ENCODE measurements around the gene ESPL1.
A peak's percentile ranks its signal among the peaks of the same experiment; 100 is the strongest.

The ESPL1 gene

DNA sequence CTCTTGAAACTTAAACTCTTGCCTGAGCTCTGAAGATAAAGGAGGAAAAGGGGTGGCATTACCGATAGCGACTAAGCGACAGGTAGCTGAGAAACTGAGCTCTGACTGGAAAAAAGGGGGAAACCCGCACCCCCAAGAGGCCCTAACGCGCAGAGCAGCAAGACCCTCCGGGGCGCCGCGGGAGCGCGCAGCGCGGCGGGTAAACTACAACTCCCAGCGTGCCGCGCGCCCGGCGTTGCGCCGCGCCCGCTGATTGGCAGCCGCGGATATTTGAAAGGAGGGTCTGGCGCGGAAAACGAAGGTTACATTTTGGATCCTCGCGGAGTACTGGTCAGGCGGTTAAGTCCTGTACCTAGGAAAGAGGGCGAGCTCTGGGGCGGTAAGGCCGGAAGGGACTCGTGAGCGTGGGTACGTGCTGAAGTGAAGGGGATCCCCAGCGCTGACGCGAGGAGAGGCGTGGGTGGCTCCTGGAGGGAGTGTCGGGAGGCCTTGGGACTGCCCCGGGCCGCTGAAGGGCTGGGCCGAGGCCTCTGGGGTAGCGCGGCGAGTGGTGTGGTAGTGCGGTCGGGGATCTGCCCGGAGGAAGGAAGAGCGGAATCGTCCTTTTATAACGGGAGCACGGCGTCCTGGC, at the start of gene ESPL1:
Gene ESPL1, plus strand, starts transcription at position 301 of the 631 bp plus-strand sequence. CDS start 468 bp downstream, outside the sequence.
- Mint-ChIP-seq H3K27ac (peak within 1 kb of the TSS; percentile 95), H3K36me3 (ENCODE audit: low read depth) (peaks cover 37% of the 10 kb centered on the region), H3K4me3 (peak within 1 kb of the TSS; percentile 98), H3K4me1 (ENCODE audit: low read depth) (peaks cover 39% of the 10 kb centered on the region), H3K9me3 (no peaks in the 10 kb centered on the region), H3K27me3 (ENCODE audit: low read depth) (no peaks in the 10 kb centered on the region)
- DNase-seq (ENCODE audit: low spot score) = peak; percentile 93

DNA sequence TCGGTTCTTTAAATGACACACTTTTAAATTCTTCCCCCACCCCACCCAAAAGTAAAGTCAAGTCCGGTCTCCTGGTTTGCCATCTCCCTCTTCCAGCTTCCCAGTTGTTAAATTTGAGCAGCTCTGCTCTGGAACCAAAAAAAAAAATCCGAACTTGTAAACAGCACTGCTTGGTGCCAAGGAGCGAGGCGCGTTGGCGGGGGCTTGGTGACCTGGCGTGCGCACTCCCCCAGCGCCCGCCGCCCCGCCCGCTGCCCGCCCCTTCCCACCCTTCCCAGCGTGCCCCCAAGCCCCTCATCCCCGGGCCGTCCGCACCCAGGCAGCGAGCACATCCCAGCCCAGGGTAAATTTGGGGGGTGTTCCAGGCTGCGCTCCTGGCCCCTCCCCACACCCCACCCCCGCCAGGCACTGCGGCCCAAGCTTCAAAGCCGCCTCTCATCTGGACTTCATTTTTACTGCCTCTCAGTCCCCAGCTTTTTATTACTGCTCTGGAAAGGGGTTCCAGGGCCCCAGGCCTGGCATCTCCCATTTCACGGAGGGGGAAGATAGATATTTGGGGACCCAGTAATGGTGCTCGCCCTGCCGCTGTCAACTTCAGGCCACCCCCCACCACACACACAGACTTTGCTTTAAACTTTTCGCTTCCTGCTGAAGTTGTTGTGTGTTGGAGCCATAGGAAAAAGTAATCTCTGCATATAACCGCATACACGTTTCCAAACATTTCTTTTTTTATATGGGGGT, 49.4 kb upstream of the ESPL1 start:
- no peaks in the 10 kb centered on the region for H3K9me3 Mint-ChIP-seq
- peaks cover 34% of the 10 kb centered on the region for H3K36me3 Mint-ChIP-seq (ENCODE audit: low read depth)
- DNase-seq (ENCODE audit: low spot score) = no peak
- peak overlapping the region; percentile 97 for H3K4me3 Mint-ChIP-seq
- H3K27ac Mint-ChIP-seq = peak overlapping the region; percentile 90
- H3K27me3 Mint-ChIP-seq (ENCODE audit: low read depth) = no peaks in the 10 kb centered on the region
- H3K4me1 Mint-ChIP-seq (ENCODE audit: low read depth) = peaks cover 64% of the 10 kb centered on the region

DNA sequence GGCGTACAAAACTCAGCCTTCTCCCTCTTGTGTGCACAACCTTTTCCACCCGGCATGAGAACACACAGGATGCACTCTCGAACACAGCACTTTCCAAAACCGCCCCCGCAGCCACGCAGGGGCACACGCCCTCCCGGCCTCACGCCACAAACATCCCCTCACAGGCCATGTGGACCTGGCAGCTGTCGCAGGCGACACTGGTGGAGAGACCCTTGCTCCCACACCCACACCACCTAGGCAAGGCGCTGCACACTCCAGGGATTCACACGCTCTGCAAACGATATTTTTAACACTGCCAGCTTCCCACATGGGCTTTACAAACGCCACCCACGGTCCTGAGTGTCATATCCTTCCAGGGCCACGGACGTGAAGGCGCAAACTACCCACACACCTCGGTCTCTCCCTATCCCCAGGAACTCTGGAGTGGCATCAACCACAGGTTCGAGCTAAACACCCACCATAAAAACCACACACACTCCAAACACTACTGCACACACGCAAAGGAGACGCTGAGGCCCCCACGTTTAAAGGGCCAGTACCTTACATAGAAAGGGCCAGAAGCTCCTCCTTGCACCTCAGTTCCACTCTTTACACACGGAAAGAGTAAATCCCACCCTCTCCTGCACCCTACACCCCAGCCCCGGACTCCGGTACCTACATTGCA, 48.7 kb upstream of the ESPL1 start:
- peak; percentile 83 for DNase-seq (ENCODE audit: low spot score)
- peaks cover 66% of the 10 kb centered on the region for H3K4me1 Mint-ChIP-seq (ENCODE audit: low read depth)
- no peaks in the 10 kb centered on the region for H3K27me3 Mint-ChIP-seq (ENCODE audit: low read depth)
- no peaks in the 10 kb centered on the region for H3K9me3 Mint-ChIP-seq
- H3K4me3 Mint-ChIP-seq = peak overlapping the region; percentile 97
- H3K27ac Mint-ChIP-seq = peak overlapping the region; percentile 90
- H3K36me3 Mint-ChIP-seq (ENCODE audit: low read depth) = peaks cover 27% of the 10 kb centered on the region

DNA sequence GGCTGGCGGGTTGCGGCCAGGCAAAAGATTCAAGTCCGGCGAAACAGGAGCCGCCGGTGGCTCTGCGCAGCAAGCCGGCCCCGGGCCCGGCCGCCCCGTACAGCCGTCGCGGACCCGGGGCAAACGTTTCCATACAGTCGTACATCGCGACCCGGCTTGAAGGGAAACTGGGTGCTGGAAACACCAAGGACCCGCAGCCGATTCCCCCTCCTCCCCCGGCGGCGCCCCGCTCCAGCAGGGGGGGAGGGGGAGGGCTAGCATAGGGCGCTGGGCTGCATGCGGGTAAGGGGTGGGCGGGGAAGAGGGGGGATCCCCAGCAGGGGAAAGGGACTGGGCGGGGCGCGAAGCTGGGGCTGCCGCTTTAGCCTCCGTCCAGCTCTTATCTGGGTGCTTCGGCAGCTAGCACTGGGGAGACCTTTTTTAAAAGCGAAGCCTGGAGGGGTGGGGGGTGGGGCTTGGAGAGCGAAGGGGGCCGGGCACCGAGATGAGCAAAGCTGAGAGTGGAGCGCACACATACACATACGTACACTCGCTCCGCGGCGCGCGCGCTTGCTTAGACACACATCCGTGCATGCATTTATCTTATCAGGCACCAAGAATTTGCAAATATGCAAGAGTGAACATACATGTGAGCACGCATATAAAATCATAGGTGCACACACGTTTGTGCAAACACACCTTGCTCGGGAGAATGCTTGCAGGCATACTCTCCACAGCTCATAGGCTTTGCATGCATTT, 48.0 kb upstream of the ESPL1 start:
- peak overlapping the region; percentile 95 for H3K27ac Mint-ChIP-seq
- H3K4me3 Mint-ChIP-seq = peak overlapping the region; percentile 97
- peak; percentile 83 for DNase-seq (ENCODE audit: low spot score)
- no peaks in the 10 kb centered on the region for H3K27me3 Mint-ChIP-seq (ENCODE audit: low read depth)
- peaks cover 67% of the 10 kb centered on the region for H3K4me1 Mint-ChIP-seq (ENCODE audit: low read depth)
- no peaks in the 10 kb centered on the region for H3K9me3 Mint-ChIP-seq
- H3K36me3 Mint-ChIP-seq (ENCODE audit: low read depth) = peaks cover 25% of the 10 kb centered on the region

DNA sequence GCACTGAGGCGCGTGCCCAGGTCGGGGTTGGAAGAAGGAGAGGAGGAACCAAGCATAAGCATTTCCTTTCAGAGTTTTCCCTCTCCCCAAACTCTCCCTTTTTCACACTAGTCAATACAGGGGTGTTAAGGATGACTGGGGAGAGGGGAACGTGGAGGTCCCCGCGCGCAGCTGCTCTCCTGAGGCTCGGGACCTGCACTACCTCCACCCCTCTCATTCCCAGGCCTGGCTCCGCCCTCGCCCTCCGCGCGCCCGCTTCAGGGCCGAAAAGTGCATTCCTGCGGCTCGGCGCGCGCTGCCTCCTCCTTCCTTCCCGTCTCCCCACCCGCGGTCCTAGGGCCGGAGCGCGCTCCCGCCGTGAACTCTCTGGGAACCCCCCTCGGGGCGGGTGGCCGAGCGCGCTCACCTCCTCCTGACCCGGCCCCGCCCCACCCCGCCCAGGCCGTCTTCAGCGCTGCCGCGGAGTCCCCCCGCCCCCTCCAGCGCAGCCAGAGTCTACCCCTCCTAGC, 47.4 kb upstream of the ESPL1 start:
- Mint-ChIP-seq H3K27ac (peak overlapping the region; percentile 95), H3K9me3 (no peaks in the 10 kb centered on the region), H3K36me3 (ENCODE audit: low read depth) (peaks cover 26% of the 10 kb centered on the region), H3K4me1 (ENCODE audit: low read depth) (peaks cover 66% of the 10 kb centered on the region), H3K4me3 (peak overlapping the region; percentile 97), H3K27me3 (ENCODE audit: low read depth) (no peaks in the 10 kb centered on the region)
- DNase-seq (ENCODE audit: low spot score) = peak; percentile 90

DNA sequence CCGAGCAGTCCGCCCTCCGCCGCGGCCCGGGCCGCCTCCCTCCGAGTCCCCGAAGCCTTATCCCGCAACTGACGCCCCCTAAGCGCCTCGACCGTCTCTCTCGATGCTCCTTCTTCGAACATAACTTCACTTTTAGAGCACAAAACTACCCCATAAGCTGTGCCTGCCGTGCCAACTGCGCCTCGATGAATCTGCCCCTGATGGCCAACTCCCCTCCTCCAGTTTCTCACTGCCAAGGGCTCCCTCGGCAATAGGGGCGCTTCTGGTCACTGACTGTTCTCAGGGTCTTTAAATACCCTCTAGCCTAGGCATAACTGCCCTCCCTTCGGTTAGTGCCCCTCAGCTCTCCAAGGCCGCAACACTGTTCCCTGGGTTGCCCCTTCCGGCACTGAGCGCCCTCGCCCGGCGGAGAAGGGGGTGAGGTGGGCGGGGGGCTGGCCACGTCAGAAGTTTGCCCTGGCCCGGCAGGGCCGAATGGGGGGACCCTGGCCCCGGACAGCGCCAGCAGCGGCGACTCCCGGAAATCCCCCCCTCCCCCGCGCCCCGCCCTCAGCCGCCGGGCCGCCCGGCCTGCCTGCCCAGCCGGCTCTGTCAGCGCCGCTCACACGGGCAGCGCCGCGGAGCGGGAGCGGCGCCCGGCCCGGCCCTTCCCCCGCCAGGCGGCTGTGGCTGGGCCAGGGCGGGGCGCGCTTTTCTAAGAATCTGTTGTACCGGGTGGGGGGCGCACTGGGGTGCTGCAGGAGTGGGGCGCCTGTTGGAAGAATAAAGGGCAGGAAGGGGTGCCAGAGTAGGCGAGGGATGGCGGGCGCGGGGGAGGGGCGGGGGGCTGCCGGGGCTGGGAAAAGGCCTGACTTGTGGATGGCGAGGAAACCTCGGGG, 46.7 kb upstream of the ESPL1 start:
- no peaks in the 10 kb centered on the region for H3K27me3 Mint-ChIP-seq (ENCODE audit: low read depth)
- H3K4me1 Mint-ChIP-seq (ENCODE audit: low read depth) = peaks cover 59% of the 10 kb centered on the region
- peak; percentile 67 for DNase-seq (ENCODE audit: low spot score)

DNA sequence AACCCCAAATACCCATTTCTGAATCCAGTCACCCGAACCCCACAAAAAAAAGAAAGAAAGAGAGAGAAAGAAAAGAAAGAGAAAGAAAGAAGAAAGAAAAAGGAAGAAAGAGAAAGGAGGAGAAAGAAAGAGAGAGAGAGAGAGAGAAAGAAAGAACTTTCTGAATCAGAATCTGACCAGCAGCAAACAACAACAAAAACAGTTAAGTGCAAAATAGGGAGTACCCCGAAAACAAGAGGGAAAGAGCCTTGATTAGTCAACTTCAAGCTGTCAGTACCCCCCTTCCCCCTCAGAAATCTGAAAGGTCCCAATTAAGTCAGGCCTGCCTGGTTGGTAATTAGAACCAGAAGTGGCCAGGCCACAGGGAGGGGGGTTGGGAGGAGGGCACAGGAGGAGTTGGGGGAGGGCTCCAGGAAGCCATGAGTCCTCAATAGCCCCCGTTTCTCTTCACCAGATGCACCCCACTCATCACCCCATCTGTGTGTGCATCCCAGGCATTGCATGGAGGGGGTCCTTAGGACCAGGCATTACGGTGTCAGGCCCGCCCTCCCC, 45.9 kb upstream of the ESPL1 start:
- H3K4me3 Mint-ChIP-seq = peak overlapping the region; percentile 81
- no peaks in the 10 kb centered on the region for H3K9me3 Mint-ChIP-seq
- DNase-seq (ENCODE audit: low spot score) = no peak
- peaks cover 19% of the 10 kb centered on the region for H3K36me3 Mint-ChIP-seq (ENCODE audit: low read depth)
- H3K27ac Mint-ChIP-seq = peak overlapping the region; percentile 92
- peaks cover 51% of the 10 kb centered on the region for H3K4me1 Mint-ChIP-seq (ENCODE audit: low read depth)
- H3K27me3 Mint-ChIP-seq (ENCODE audit: low read depth) = no peaks in the 10 kb centered on the region

More for the DNA sequence above, 46.7 kb upstream of the ESPL1 start:
- H3K9me3 Mint-ChIP-seq = no peaks in the 10 kb centered on the region
- H3K36me3 Mint-ChIP-seq (ENCODE audit: low read depth) = peaks cover 20% of the 10 kb centered on the region
- H3K27ac Mint-ChIP-seq = peak overlapping the region; percentile 95
- H3K4me3 Mint-ChIP-seq = peak overlapping the region; percentile 97

DNA sequence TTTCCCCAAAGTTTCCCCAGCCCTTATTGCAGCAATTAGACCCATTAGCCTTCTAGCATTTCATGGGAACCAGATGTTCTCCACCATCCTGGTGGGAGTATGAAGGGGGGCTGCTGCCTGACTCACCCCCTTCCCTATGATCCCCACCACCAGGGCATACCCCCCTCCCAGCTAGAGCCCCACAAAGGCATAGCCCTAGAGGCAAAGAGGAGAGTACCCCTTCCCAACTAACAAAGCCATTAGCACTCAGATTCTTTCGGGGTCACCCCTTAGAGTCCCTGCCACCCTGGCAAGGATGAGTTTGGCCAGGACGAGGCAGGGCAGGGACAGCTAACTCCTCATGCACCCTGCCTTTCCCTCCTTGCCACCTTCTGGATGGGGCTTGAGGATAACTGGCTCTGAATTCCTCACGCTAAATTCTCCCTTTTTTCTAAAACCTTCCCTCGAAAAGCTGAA, 45.3 kb upstream of the ESPL1 start:
- peak overlapping the region; percentile 81 for H3K4me3 Mint-ChIP-seq
- H3K36me3 Mint-ChIP-seq (ENCODE audit: low read depth) = peaks cover 18% of the 10 kb centered on the region
- H3K9me3 Mint-ChIP-seq = no peaks in the 10 kb centered on the region
- H3K27ac Mint-ChIP-seq = peak overlapping the region; percentile 74
- peaks cover 45% of the 10 kb centered on the region for H3K4me1 Mint-ChIP-seq (ENCODE audit: low read depth)
- no peak for DNase-seq (ENCODE audit: low spot score)
- no peaks in the 10 kb centered on the region for H3K27me3 Mint-ChIP-seq (ENCODE audit: low read depth)

DNA sequence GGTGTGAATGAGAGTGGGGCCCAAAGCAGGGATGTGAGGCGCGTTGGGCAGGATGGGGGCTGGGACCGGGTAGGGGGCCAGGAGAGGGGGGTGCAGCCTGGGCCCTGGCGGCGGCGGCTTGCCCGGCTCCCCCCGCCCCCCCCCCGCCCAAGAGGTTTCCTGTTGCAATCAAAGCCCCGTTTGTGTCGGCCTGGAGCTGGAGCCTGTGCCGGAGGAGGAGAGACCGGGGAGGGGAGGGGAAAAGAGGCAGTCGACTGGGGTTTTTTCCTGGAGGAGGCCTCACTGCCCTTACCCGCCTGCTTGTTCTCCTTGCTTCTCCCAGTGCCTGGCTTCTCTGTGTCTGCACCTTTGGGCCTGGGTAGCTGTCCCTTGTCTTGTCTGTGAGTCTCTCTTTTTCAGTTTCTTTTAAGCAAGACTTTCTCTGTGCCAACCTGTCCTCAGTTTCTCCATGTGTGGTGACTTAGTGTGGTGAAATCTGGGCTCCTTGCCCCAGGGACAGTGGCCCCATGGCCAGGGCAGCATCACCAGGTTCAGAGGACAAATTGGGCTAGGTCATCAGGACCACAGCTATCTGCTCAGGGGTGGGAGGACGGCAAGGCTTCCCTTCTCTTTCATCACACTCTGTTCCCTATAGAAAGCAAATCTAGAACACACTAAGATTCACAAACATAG, 44.6 kb upstream of the ESPL1 start:
- Mint-ChIP-seq H3K27ac (peak overlapping the region; percentile 74), H3K9me3 (no peaks in the 10 kb centered on the region), H3K36me3 (ENCODE audit: low read depth) (peaks cover 16% of the 10 kb centered on the region), H3K4me3 (peak overlapping the region; percentile 81), H3K27me3 (ENCODE audit: low read depth) (no peaks in the 10 kb centered on the region), H3K4me1 (ENCODE audit: low read depth) (peaks cover 45% of the 10 kb centered on the region)
- DNase-seq (ENCODE audit: low spot score) = no peak

DNA sequence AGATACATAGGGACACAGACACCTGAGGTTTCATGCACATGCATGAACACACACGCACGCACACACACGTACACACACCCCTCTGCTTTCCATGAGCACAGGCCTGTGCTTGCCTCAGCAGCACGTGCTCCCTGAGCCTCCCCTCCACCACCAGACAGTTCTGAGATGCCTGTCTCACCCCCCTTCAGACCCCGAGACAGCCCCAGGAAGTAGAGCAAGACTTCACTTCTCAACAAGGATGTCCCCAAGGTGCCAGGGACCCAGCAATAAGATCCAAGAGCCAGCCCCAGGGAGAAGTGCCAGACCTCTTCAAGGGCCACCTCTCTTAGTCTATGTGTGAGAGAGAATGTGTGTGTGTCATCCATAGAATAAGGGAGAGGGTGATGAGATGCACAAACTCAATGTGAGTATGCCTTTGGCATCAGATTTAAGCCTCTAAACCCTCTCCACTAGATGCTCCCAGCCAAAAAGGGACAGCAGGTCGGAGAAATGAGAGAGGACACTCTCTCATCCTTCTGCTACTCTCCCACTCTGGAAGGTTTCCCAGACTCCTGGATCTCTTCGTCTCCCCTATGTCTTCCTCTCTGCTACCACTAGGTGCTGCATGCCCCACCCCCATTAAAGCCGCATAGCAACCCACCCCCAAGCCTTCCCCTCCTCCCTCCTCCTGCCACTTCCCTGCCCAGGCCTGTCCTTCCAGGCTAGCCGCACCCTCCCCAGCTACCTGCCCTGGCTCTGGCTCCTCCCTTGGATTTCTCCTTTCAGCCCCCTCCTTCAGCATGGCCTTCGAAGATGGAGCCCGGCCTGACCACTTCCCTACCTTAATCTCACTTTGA, 43.8 kb upstream of the ESPL1 start:
- Mint-ChIP-seq H3K36me3 (ENCODE audit: low read depth) (peaks cover 15% of the 10 kb centered on the region), H3K4me1 (ENCODE audit: low read depth) (peaks cover 43% of the 10 kb centered on the region), H3K9me3 (no peaks in the 10 kb centered on the region), H3K4me3 (peak overlapping the region; percentile 51), H3K27me3 (ENCODE audit: low read depth) (no peaks in the 10 kb centered on the region), H3K27ac (peak overlapping the region; percentile 61)
- no peak for DNase-seq (ENCODE audit: low spot score)

DNA sequence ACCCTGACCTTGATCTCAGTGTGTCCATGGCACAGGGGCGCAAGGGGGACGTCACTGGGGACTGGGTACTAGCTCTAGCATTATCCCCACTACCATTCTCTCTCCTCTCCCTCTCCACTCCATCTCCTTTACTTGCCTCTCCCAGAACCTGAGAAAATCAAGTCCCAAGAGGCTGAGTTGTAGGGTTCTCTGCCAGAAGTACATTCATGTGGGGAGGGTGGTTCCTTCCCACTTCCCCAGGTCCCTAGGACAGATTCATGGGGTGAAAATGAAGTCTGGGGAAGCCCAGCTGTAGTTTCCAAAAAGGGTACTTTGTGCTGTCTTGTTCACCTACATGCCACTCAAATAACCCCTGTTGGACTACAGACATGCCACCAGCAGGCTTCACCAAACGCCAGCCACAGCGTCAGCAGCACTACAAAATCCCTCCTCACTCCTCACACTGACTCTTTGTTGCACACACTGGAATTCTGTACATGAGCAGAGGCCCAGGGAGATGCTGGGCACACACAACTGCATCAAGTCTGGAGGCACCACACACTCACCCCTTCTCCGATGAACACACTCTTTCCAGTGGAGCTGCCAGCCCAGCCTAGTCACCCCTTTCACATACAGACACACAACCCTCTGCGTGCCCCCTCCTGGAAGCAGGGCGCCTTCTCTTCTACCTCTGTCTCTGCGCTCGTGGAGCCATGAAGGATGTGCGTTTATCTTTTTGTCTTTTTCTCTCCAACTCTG, 43.0 kb upstream of the ESPL1 start:
- H3K27me3 Mint-ChIP-seq (ENCODE audit: low read depth) = no peaks in the 10 kb centered on the region
- peak overlapping the region; percentile 39 for H3K27ac Mint-ChIP-seq
- H3K9me3 Mint-ChIP-seq = no peaks in the 10 kb centered on the region
- peak overlapping the region; percentile 22 for H3K4me3 Mint-ChIP-seq
- peaks cover 41% of the 10 kb centered on the region for H3K4me1 Mint-ChIP-seq (ENCODE audit: low read depth)
- no peak for DNase-seq (ENCODE audit: low spot score)
- H3K36me3 Mint-ChIP-seq (ENCODE audit: low read depth) = peaks cover 11% of the 10 kb centered on the region
